ENCODE results near the gene CCL7.

DNA sequence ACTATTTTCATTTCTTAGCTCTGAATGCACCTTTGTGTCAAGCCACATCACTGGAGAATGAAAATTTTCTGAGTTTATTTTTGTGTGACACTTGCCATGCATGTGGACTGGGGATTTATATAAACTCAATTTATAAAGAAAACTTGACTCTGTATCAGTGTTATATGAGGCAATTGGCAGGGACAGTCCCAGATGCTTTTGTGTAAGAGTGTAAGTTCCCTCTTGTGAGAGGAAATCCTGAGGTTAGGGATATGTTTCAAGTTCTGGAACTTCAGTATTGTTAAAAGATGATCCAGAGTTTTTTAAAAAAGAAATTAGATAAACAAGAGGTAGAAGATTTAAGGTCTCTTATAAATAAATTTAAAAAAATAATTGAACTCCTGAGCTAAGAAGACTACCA, 38.4 kb downstream of the CCL7 start:
- TF ChIP-seq, protein P1, sequence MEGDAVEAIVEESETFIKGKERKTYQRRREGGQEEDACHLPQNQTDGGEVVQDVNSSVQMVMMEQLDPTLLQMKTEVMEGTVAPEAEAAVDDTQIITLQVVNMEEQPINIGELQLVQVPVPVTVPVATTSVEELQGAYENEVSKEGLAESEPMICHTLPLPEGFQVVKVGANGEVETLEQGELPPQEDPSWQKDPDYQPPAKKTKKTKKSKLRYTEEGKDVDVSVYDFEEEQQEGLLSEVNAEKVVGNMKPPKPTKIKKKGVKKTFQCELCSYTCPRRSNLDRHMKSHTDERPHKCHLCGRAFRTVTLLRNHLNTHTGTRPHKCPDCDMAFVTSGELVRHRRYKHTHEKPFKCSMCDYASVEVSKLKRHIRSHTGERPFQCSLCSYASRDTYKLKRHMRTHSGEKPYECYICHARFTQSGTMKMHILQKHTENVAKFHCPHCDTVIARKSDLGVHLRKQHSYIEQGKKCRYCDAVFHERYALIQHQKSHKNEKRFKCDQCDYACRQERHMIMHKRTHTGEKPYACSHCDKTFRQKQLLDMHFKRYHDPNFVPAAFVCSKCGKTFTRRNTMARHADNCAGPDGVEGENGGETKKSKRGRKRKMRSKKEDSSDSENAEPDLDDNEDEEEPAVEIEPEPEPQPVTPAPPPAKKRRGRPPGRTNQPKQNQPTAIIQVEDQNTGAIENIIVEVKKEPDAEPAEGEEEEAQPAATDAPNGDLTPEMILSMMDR (IDR thresholded peaks at IDR 0.05; ENCODE audit: low read depth, low read length, poor library complexity, severe bottlenecking) = no peak
- no peak for TF ChIP-seq EZH2phosphoT487 (IDR thresholded peaks at IDR 0.05; ENCODE audit: borderline replicate concordance, low read length)
